HEK293 (cell line): Measurements from ENCODE around the gene LAMA2.

Experiments
- CTCF ChIA-PET: fragments of 350-600 bp; formaldehyde crosslinking; extraction: SDS; loops from one replicate; lab custom pipeline; 2021; ENCODE audit warnings: antibody characterized with exemption; lab: Yijun Ruan, JAX
- POLR2A ChIA-PET: fragments of 300-600 bp; formaldehyde crosslinking; extraction: SDS; loops from one replicate; lab custom pipeline; 2020; ENCODE audit warnings: antibody characterized with exemption, inconsistent platforms; lab: Yijun Ruan, JAX
- H3K27ac ChIP-seq: fragments of 200-500 bp; sonication (Bioruptor generic); 2 replicates; pipeline ENCODE4 v1.5.1; 2014; ENCODE audit warnings: low read depth, low read length, control low read depth, inconsistent platforms; ENCODE audit errors: extremely low read depth
- H3K36me3 ChIP-seq, 2 experiments: fragments of 200-500 bp in 1 of 2; sonication (Bioruptor generic) in 1 of 2; 1 replicate in 1 of 2; 2 replicates in 1 of 2; pipeline ENCODE4 v1.5.1; 2014 to 2017; ENCODE audit warnings: inconsistent platforms in 2 of 2, low read length in 2 of 2; ENCODE audit not compliant: control insufficient read depth in 2 of 2, insufficient read depth in 1 of 2
- H3K4me1 ChIP-seq: fragments of 200-500 bp; sonication (Bioruptor generic); 2 replicates; pipeline ENCODE4 v1.5.1; 2014; ENCODE audit warnings: mild to moderate bottlenecking, low read length, inconsistent platforms; ENCODE audit not compliant: control insufficient read depth, insufficient read depth
- H3K4me3 ChIP-seq: 2 replicates; pipeline ENCODE4 v1.5.1; 2011; ENCODE audit warnings: low read depth, mild to moderate bottlenecking, control low read depth, low read length, moderate library complexity
- H3K9me3 ChIP-seq: fragments of 200-500 bp; sonication (Bioruptor generic); 2 replicates; pipeline ENCODE4 v1.5.1; 2014; ENCODE audit warnings: low read depth, low read length, inconsistent platforms; ENCODE audit not compliant: control insufficient read depth, insufficient read depth
- BCL6B ChIP-seq: fragments of 450-650 bp; formaldehyde crosslinking; IDR thresholded peaks from 2 replicates; pipeline ENCODE4 v1.5.1; 2017; ENCODE audit warnings: missing biosample characterization, missing genetic modification characterization
- CTCF ChIP-seq: fragments of 450-650 bp; formaldehyde crosslinking; IDR thresholded peaks from 2 replicates; pipeline ENCODE4 v1.5.1; 2016; ENCODE audit warnings: missing biosample characterization, missing genetic modification characterization
- HIC1 ChIP-seq: fragments of 450-650 bp; formaldehyde crosslinking; IDR thresholded peaks from 2 replicates; pipeline ENCODE4 v1.5.1; 2016; ENCODE audit warnings: missing biosample characterization, missing genetic modification characterization
- KLF1 ChIP-seq: fragments of 450-650 bp; formaldehyde crosslinking; IDR thresholded peaks from 2 replicates; pipeline ENCODE4 v1.5.1; 2016; ENCODE audit warnings: missing biosample characterization, missing genetic modification characterization
- KLF10 ChIP-seq: fragments of 450-650 bp; IDR thresholded peaks from 2 replicates; pipeline ENCODE4 v1.5.1; 2018; ENCODE audit warnings: missing biosample characterization, mild to moderate bottlenecking, missing genetic modification characterization
- KLF17 ChIP-seq: fragments of 450-650 bp; formaldehyde crosslinking; IDR thresholded peaks from 2 replicates; pipeline ENCODE4 v1.5.1; 2016; ENCODE audit warnings: missing biosample characterization, missing genetic modification characterization
- KLF8 ChIP-seq: fragments of 450-650 bp; formaldehyde crosslinking; IDR thresholded peaks from 2 replicates; pipeline ENCODE4 v1.5.1; 2016; ENCODE audit warnings: missing biosample characterization, missing genetic modification characterization
- OVOL3 ChIP-seq: fragments of 450-650 bp; formaldehyde crosslinking; IDR thresholded peaks from 2 replicates; pipeline ENCODE4 v1.5.1; 2016; ENCODE audit warnings: missing biosample characterization, missing genetic modification characterization
- PRDM1 ChIP-seq: fragments of 450-650 bp; formaldehyde crosslinking; IDR thresholded peaks from 2 replicates; pipeline ENCODE4; 2016; ENCODE audit warnings: missing biosample characterization, missing genetic modification characterization
- REST ChIP-seq: fragments of 450-650 bp; formaldehyde crosslinking; IDR thresholded peaks from 2 replicates; pipeline ENCODE4 v1.5.1; 2016; ENCODE audit warnings: missing biosample characterization, missing genetic modification characterization
- YY2 ChIP-seq: fragments of 450-650 bp; formaldehyde crosslinking; IDR thresholded peaks from 2 replicates; pipeline ENCODE4 v1.5.1; 2016; ENCODE audit warnings: missing biosample characterization, missing genetic modification characterization
- ZFHX2 ChIP-seq: fragments of 450-650 bp; formaldehyde crosslinking; conservative IDR thresholded peaks from 2 replicates; pipeline ENCODE4 v1.5.1; 2016; ENCODE audit warnings: missing biosample characterization, missing genetic modification characterization
- ZNF10 ChIP-seq: fragments of 450-650 bp; formaldehyde crosslinking; IDR thresholded peaks from 2 replicates; pipeline ENCODE4 v1.5.1; 2017; ENCODE audit warnings: missing biosample characterization, missing genetic modification characterization
- ZNF174 ChIP-seq: fragments of 450-650 bp; formaldehyde crosslinking; IDR thresholded peaks from 2 replicates; pipeline ENCODE4 v1.5.0; 2017; ENCODE audit warnings: missing biosample characterization, mild to moderate bottlenecking, missing genetic modification characterization
- ZNF184 ChIP-seq: fragments of 450-650 bp; IDR thresholded peaks from 2 replicates; pipeline ENCODE4 v1.5.1; 2018; ENCODE audit warnings: missing biosample characterization, mild to moderate bottlenecking, missing genetic modification characterization
- ZNF302 ChIP-seq: fragments of 450-650 bp; formaldehyde crosslinking; IDR thresholded peaks from 2 replicates; pipeline ENCODE4 v1.5.1; 2016; ENCODE audit warnings: missing biosample characterization, missing genetic modification characterization, low read depth
- ZNF473 ChIP-seq: fragments of 450-650 bp; formaldehyde crosslinking; IDR thresholded peaks from 2 replicates; pipeline ENCODE4 v1.5.1; 2017; ENCODE audit warnings: missing biosample characterization, missing genetic modification characterization
- ZNF677 ChIP-seq: fragments of 450-650 bp; IDR thresholded peaks from 2 replicates; pipeline ENCODE4 v1.5.0; 2018; ENCODE audit warnings: missing biosample characterization, mild to moderate bottlenecking, missing genetic modification characterization, moderate library complexity
- ZNF704 ChIP-seq: fragments of 450-650 bp; formaldehyde crosslinking; IDR thresholded peaks from 2 replicates; pipeline ENCODE4 v1.5.1; 2016; ENCODE audit warnings: missing biosample characterization, missing genetic modification characterization
- ZNF776 ChIP-seq: fragments of 450-650 bp; formaldehyde crosslinking; IDR thresholded peaks from 2 replicates; pipeline ENCODE4 v1.5.0; 2017; ENCODE audit warnings: missing biosample characterization, missing genetic modification characterization, borderline replicate concordance

Gene LAMA2

GRCh38 chr6:129494586-129494985, 611.6 kb downstream of the LAMA2 start:
- H3K4me1 ChIP-seq = peaks cover 3% of the 10 kb centered on the region
- POLR2A ChIA-PET = no interaction called here

GRCh38 chr6:129495652-129496051, 612.7 kb downstream of the LAMA2 start:
- H3K4me3 ChIP-seq = no peak overlapping the region
- H3K9me3 ChIP-seq = no peaks in the 10 kb centered on the region
- ChIA-PET CTCF (interaction anchor here (0.6 to 2.1 kb wide), 2 partner anchors 235 to 1220 kb away, joined by 3 to 6 read pairs; no protein-coding TSS in a partner anchor), POLR2A (no interaction called here)
- no peaks in the 10 kb centered on the region for H3K4me1 ChIP-seq
- no peaks in the 10 kb centered on the region for H3K36me3 ChIP-seq
- no peak overlapping the region for H3K27ac ChIP-seq
- TF ChIP-seq ZNF776 (tag by site-specific recombination) (no peak), ZNF302 (tag by site-specific recombination) (no peak), KLF10 (tag by site-specific recombination) (no peak), OVOL3 (tag by site-specific recombination) (no peak), KLF8 (tag by site-specific recombination) (no peak), HIC1 (tag by site-specific recombination) (no peak), KLF17 (tag by site-specific recombination) (no peak), ZNF704 (tag by site-specific recombination) (no peak), ZNF10 (tag by site-specific recombination) (no peak), BCL6B (tag by site-specific recombination) (no peak), YY2 (no peak), ZNF184 (tag by site-specific recombination) (no peak), CTCF (tag by site-specific recombination) (no peak), ZNF473 (tag by site-specific recombination) (no peak)

More at GRCh38 chr6:129494586-129494985, 611.6 kb downstream of the LAMA2 start:
- H3K9me3 ChIP-seq = no peaks in the 10 kb centered on the region
- TF ChIP-seq ZFHX2 (tag by site-specific recombination) (no peak), ZNF677 (tag by site-specific recombination) (no peak), PRDM1 (tag by site-specific recombination) (no peak), ZNF174 (no peak), REST (tag by site-specific recombination) (no peak), KLF1 (tag by site-specific recombination) (no peak)
- H3K27ac ChIP-seq = no peak overlapping the region
- no peaks in the 10 kb centered on the region for H3K36me3 ChIP-seq
- CTCF ChIA-PET = interaction anchor here (1.2 to 2.1 kb wide), 3 partner anchors 104 to 527 kb away, joined by 4 to 6 read pairs (median 6); no protein-coding TSS in a partner anchor
- no peak overlapping the region for H3K4me3 ChIP-seq
